Upper lobe of left lung (tissue), 6 donors: Measurements from ENCODE around the gene TSHZ2. TPM values are rescaled to one million over a fixed set of nuclear protein-coding genes. Genes with fewer than 3 reads are reported as not detected.

Source experiments
- ATAC-seq, 2 donors: fragments of 200-7000 bp; cut with Tn5 transposase; one replicate each; pipeline ENCODE4 v1.9.1; 2022; ENCODE audit warnings: mild to moderate bottlenecking in 2 of 2, moderate library complexity in 2 of 2; ENCODE audit not compliant: low FRiP score in 2 of 2
- DNase-seq, 2 donors: peaks; one replicate each; pipeline ENCODE4 v3.0.0-alpha.2; 2019 to 2020
- H3K27ac ChIP-seq, 4 donors: fragments of 200-600 bp; sonication (generic); one replicate each; pipeline ENCODE4 v1.5.1; 2016 to 2019
- H3K27me3 ChIP-seq, 4 donors: fragments of 200-600 bp; sonication (generic); one replicate each; pipeline ENCODE4 v1.5.1; 2017 to 2019
- H3K36me3 ChIP-seq, 4 donors: fragments of 200-600 bp; sonication (generic); one replicate each; pipeline ENCODE4 v1.5.1; 2016 to 2019
- H3K4me1 ChIP-seq, 4 donors: fragments of 200-600 bp; sonication (generic); one replicate each; pipeline ENCODE4 v1.5.1; 2018 to 2019
- H3K4me3 ChIP-seq, 4 donors: fragments of 200-600 bp; sonication (generic); one replicate each; pipeline ENCODE4 v1.5.1; 2017 to 2019; ENCODE audit warnings: mild to moderate bottlenecking in 2 of 4, moderate library complexity in 1 of 4
- H3K9me3 ChIP-seq, 4 donors: fragments of 200-600 bp; sonication (generic); one replicate each; pipeline ENCODE4 v1.5.1; 2018 to 2019
- CTCF ChIP-seq, 6 experiments: fragments of 450-650 bp in 4 of 6; fragments of 200-600 bp in 2 of 6; sonication (generic) in 2 of 6; IDR thresholded peaks; one replicate each; pipeline ENCODE4 v1.5.1; 2016 to 2019; ENCODE audit warnings: antibody characterized with exemption in 6 of 6
- EP300 ChIP-seq, 4 donors: sonication (generic); formaldehyde crosslinking; IDR thresholded peaks; one replicate each; pipeline ENCODE4 v1.5.1; 2017; ENCODE audit warnings: antibody characterized with exemption in 4 of 4, control low read depth in 2 of 4
- POLR2A ChIP-seq, 4 donors: fragments of 450-650 bp; IDR thresholded peaks; one replicate each; pipeline ENCODE4 v1.5.1; 2016 to 2017; ENCODE audit warnings: antibody characterized with exemption in 4 of 4, mild to moderate bottlenecking in 2 of 4
- POLR2AphosphoS5 ChIP-seq, 2 donors: sonication (generic); formaldehyde crosslinking; IDR thresholded peaks; one replicate each; pipeline ENCODE4 v1.5.1; 2017; ENCODE audit warnings: antibody characterized with exemption in 2 of 2
- WGBS, 2 donors: methylation state at CpG; one replicate each; pipeline ENCODE4 v1.1.5; 2017 to 2018; 5-methylcytosine and 5-hydroxymethylcytosine counted together
- total RNA-seq, 6 donors: library from RNA; depleted of rRNA in 4 of 6; stranded (reverse); fragments of >200 nt in 4 of 6; gene quantifications; one replicate each; pipeline versions ENCODE4 v1.1.0 to v1.2.1, GENCODE V29; 2016 to 2021
- donor health status: DM: no; HTN: no; CAD: no; lungs with moderate emphysema.
- donor health status: DM: no; HTN: yes; CAD: no; lungs with severe emphysema.

Gene TSHZ2
- total RNA-seq, 6 donors from 2014 or later: 1.8 to 10.0 (median 3.2) TPM

DNA sequence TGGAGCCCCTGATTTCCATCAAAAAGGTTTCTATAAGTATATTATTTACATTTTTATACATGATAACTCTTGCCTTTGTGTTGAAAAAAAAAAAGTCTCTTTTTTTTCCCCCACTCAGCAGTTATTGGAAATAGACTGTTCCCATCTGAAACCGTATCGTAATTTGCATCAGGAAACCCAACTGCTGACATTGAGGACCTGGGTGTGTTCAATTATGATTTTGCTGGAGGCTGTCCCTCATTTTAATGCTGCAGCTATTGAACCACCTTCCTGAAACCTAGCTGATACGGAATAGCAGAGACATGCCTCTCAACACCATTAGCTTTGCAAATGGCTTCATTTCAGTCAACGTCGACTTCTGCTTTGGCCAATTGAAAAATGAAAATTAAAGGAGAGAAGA lies 522.6 kb downstream of the TSHZ2 start:
- no peaks in the 10 kb centered on the region for H3K36me3 ChIP-seq
- H3K27ac ChIP-seq: no peak overlapping the region
- DNase-seq: no peak
- H3K4me1 ChIP-seq: no peaks in the 10 kb centered on the region
- H3K27me3 ChIP-seq: no peaks in the 10 kb centered on the region
- no peaks in the 10 kb centered on the region for H3K9me3 ChIP-seq
- WGBS, 2 donors: 90% methylated on average over 5 of the region's 5 CpGs
- no peak for ATAC-seq
- no peak overlapping the region for H3K4me3 ChIP-seq
- no peak for TF ChIP-seq CTCF (IDR thresholded peaks at IDR 0.05)
- TF ChIP-seq POLR2AphosphoS5 (IDR thresholded peaks at IDR 0.05): no peak
- no peak for TF ChIP-seq POLR2A (IDR thresholded peaks at IDR 0.05)
- TF ChIP-seq EP300 (IDR thresholded peaks at IDR 0.05): no peak

DNA sequence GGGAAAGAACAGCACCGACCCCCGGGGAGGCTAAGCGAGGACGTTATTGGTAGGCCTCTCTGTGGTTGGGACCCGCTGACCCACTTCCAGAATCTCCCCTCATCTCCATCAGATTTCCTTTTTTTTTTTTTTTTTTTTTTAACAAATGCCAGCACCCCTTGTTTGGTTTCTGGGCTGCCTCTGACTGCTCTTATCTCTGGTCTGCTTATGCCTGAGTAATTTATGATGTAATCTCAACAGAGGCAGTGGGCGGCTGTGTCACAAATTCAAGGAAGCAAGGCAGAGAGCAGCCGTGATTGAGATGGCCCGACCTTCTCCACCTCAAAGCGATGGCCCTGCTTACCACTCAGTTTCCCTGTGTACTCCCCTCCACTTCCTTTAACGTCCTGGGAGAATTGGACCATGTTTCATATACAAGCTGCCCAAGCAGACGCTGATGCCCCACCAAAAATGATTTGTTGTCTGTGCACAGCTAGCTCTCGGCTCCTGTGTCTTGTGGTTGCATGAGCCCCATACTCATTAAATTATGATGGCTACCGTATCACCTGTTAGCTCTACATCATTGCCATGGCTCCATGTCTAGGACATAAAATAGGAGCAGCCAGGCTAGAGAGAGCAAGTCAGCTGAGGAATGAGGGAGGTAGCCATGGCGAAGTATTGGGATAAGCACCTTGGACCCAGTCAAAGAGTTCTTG lies 523.4 kb downstream of the TSHZ2 start:
- no peak overlapping the region for H3K27ac ChIP-seq
- no peaks in the 10 kb centered on the region for H3K27me3 ChIP-seq
- no peak overlapping the region for H3K4me3 ChIP-seq
- TF ChIP-seq POLR2AphosphoS5 (IDR thresholded peaks at IDR 0.05) (no peak), CTCF (IDR thresholded peaks at IDR 0.05) (no peak), POLR2A (IDR thresholded peaks at IDR 0.05) (no peak), EP300 (IDR thresholded peaks at IDR 0.05) (no peak)
- DNase-seq: no peak
- H3K4me1 ChIP-seq: no peaks in the 10 kb centered on the region
- WGBS, 2 donors: 69 to 70% methylated on average over 14 of the region's 14 CpGs
- H3K36me3 ChIP-seq: no peaks in the 10 kb centered on the region
- no peak for ATAC-seq
- no peaks in the 10 kb centered on the region for H3K9me3 ChIP-seq

DNA sequence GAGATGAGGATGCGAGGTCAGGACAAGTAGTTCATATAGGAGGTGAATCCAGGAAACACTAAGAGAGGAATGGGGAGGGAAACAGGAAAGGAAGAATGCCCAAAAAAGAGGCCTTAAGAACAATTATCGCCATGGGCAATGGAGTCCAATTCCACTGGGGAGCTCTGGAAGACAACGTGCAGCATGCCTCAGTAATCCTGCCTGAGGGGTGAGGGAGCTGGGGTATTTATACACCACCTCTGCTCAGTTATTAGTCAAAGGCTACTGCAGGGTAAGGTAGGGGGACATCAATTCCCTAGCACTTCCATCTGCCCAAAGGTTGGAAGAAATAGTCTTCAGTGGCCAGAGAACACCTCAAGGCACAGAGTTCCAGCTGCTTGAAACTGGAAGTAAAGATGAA lies 525.1 kb downstream of the TSHZ2 start:
- WGBS, 2 donors: 65 to 95% methylated on average over 3 of the region's 3 CpGs
- H3K27me3 ChIP-seq: no peaks in the 10 kb centered on the region
- no peak for TF ChIP-seq EP300 (IDR thresholded peaks at IDR 0.05)
- no peak for TF ChIP-seq POLR2A (IDR thresholded peaks at IDR 0.05)
- TF ChIP-seq CTCF (IDR thresholded peaks at IDR 0.05): no peak
- no peak for TF ChIP-seq POLR2AphosphoS5 (IDR thresholded peaks at IDR 0.05)
- ATAC-seq (no peak), DNase-seq (no peak)
- no peak overlapping the region for H3K4me3 ChIP-seq
- no peaks in the 10 kb centered on the region for H3K36me3 ChIP-seq
- H3K9me3 ChIP-seq: no peaks in the 10 kb centered on the region
- no peaks in the 10 kb centered on the region for H3K4me1 ChIP-seq
- no peak overlapping the region for H3K27ac ChIP-seq

- no peaks in the 10 kb centered on the region for H3K27me3 ChIP-seq
- H3K4me3 ChIP-seq: no peak overlapping the region
- H3K36me3 ChIP-seq: no peaks in the 10 kb centered on the region
- no peaks in the 10 kb centered on the region for H3K9me3 ChIP-seq
- no peaks in the 10 kb centered on the region for H3K4me1 ChIP-seq
- 78 to 91% methylated on average over 5 of the region's 5 CpGs for WGBS, 2 donors
- H3K27ac ChIP-seq: no peak overlapping the region
- ATAC-seq: no peak
- TF ChIP-seq POLR2A (IDR thresholded peaks at IDR 0.05): no peak
- TF ChIP-seq POLR2AphosphoS5 (IDR thresholded peaks at IDR 0.05): no peak
- TF ChIP-seq EP300 (IDR thresholded peaks at IDR 0.05): no peak
- TF ChIP-seq CTCF (IDR thresholded peaks at IDR 0.05): no peak
- no peak for DNase-seq
These were observed 526.2 kb downstream of the TSHZ2 start for GRCh38 chr20:53498341-53498740.

GRCh38 chr20:53500651-53501050 lies 528.5 kb downstream of the TSHZ2 start:
- Histone ChIP-seq H3K36me3 (no peaks in the 10 kb centered on the region), H3K9me3 (no peaks in the 10 kb centered on the region), H3K27me3 (no peaks in the 10 kb centered on the region), H3K4me3 (no peak overlapping the region), H3K4me1 (no peaks in the 10 kb centered on the region), H3K27ac (no peak overlapping the region)
- no peak for DNase-seq
- ATAC-seq: no peak
- TF ChIP-seq POLR2A (IDR thresholded peaks at IDR 0.05) (no peak), POLR2AphosphoS5 (IDR thresholded peaks at IDR 0.05) (no peak), CTCF (IDR thresholded peaks at IDR 0.05) (no peak), EP300 (IDR thresholded peaks at IDR 0.05) (no peak)
